H1 (cell line): ENCODE measurements around the gene RPTOR. TPM values are rescaled to one million over a fixed set of nuclear protein-coding genes. Genes with fewer than 3 reads are reported as not detected.

Experiments used
- ATF2 ChIP-seq: IDR thresholded peaks from 2 replicates; pipeline ENCODE4 v1.6.1; 2012; ENCODE audit warnings: low read length, inconsistent platforms
- CEBPB ChIP-seq: IDR thresholded peaks from 2 replicates; pipeline ENCODE4 v1.6.1; 2012; ENCODE audit warnings: low read depth, low read length
- CHD1 ChIP-seq: IDR thresholded peaks from 2 replicates; pipeline ENCODE4 v1.6.1; 2012; ENCODE audit warnings: low read depth, low read length, improper control_type of control experiment
- CHD2 ChIP-seq: IDR thresholded peaks from 2 replicates; pipeline ENCODE4 v1.6.1; 2012; ENCODE audit warnings: low read length, improper control_type of control experiment
- CTBP2 ChIP-seq: IDR thresholded peaks from 2 replicates; pipeline ENCODE4 v1.7.0; 2011; ENCODE audit warnings: borderline replicate concordance, mild to moderate bottlenecking, moderate library complexity, mixed read lengths, low read length; ENCODE audit not compliant: insufficient read depth, insufficient read length
- NRF1 ChIP-seq: IDR thresholded peaks from 2 replicates; pipeline ENCODE4 v1.6.1; 2011; ENCODE audit warnings: mild to moderate bottlenecking, low read depth, low read length, improper control_type of control experiment
- RAD21 ChIP-seq, 2 experiments: IDR thresholded peaks in 1 of 2; conservative IDR thresholded peaks in 1 of 2; 2 replicates each; pipeline ENCODE4 v1.6.1; 2011; ENCODE audit warnings: low read depth in 2 of 2, low read length in 2 of 2, improper control_type of control experiment in 1 of 2, inconsistent platforms in 1 of 2, mild to moderate bottlenecking in 1 of 2, moderate library complexity in 1 of 2
- SP1 ChIP-seq: IDR thresholded peaks from 2 replicates; pipeline ENCODE4 v1.6.1; 2011; ENCODE audit warnings: low read depth, low read length
- polyA plus RNA-seq, 7 experiments: library from polyadenylated mRNA; depleted of rRNA in 3 of 7; stranded (reverse) in 5 of 7; unstranded in 2 of 7; fragments of >200 nt in 5 of 7; fragments of 200-250 nt in 2 of 7; gene quantifications; 1 replicate in 5 of 7; 2 replicates in 1 of 7; 4 replicates in 1 of 7; pipeline versions ENCODE4 v1.2.1 to v1.2.3, GENCODE V29; 2011 to 2013; ENCODE audit warnings: missing spikeins in 2 of 7, mixed read lengths in 2 of 7
- total RNA-seq: library from RNA; stranded (reverse); fragmentation: NEBNext Ultra II Directional; extraction: Animal tissue kit (Norgen Biotek cat#: 25700); gene quantifications from 2 replicates; pipeline ENCODE4 v1.2.1, GENCODE V29; 2021

The RPTOR gene
- total and polyA plus RNA-seq, 2 of the 8 experiments (the other 6 are each of a cell fraction or from before 2014, with no cell fraction given): 6.9 to 28.7 TPM

GRCh38 chr17:80742581-80743180 is 198.0 kb downstream of the RPTOR start (continued):
- no peak for TF ChIP-seq ATF2
- TF ChIP-seq SP1: no peak
- TF ChIP-seq CTBP2: no peak
- TF ChIP-seq CHD1: no peak
- TF ChIP-seq NRF1: no peak
- no peak for TF ChIP-seq CEBPB
- no peak for TF ChIP-seq CHD2
- no peak for TF ChIP-seq RAD21 (IDR thresholded peaks at IDR 0.05 in 1 of 2, conservative IDR thresholded peaks at IDR 0.05 in 1 of 2; ENCODE audit: low read depth in 2 of 2, low read length in 2 of 2)
